T47D (cell line): ENCODE measurements around the gene SAA2.
"Not testable (repeated sequence)": the region's sequence is repeated elsewhere in the genome, so short reads cannot be mapped to it uniquely, and the experiment has no call there.

Experiments used
- DNase-seq, 2 experiments: peaks; one replicate each; pipeline versions ENCODE4 v3.0.0 to v3.0.0-alpha.2; 2011 to 2012; ENCODE audit warnings: low read depth in 1 of 2, low spot score in 1 of 2
- JUND ChIP-seq: IDR thresholded peaks from 2 replicates; pipeline ENCODE4 v1.6.1; 2012; ENCODE audit warnings: low read depth
- in situ Hi-C: cut with HindIII; loops from 2 replicates; pipeline ENCODE4 v1.10.0; 2016; ENCODE audit warnings: low sequenced_read_pairs, low pct_unique_long_range_greater_than_20kb

Gene SAA2

GRCh38 chr11:18264677-18265555 is 16.4 kb upstream of the SAA2 start:
- in situ Hi-C loops: no loop called here
- DNase-seq: no peak
- no peak for TF ChIP-seq JUND

GRCh38 chr11:18264035-18264434 is 15.6 kb upstream of the SAA2 start:
- in situ Hi-C loops: no loop called here

GRCh38 chr11:18262681-18263350 is 14.3 kb upstream of the SAA2 start:
- DNase-seq, in situ Hi-C loops: not testable (repeated sequence)

More at GRCh38 chr11:18264035-18264434, 15.6 kb upstream of the SAA2 start:
- no peak for TF ChIP-seq JUND
- no peak for DNase-seq

GRCh38 chr11:18261721-18262120 is 13.3 kb upstream of the SAA2 start:
- DNase-seq: no peak
- TF ChIP-seq JUND: no peak
- in situ Hi-C loops: no loop called here

DNA sequence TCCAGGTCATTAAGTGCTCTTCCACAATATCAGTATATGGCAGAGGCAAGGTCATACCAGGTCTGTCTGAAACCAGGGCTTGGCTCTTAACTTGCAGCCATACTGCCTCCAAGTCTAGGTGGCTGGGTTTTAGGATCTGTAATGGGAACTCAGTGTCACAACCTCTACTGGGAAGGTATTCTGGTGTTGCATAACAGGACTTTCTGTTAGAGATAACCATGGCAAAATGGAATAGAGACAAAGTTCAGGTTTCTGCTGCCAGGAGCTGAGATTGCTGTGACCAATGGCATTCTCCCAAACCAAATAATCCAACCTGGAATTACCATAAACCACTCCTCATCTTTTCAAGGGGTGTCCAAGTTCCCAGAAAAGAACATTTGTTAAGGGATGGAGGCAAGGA is 10.8 kb upstream of the SAA2 start:
- in situ Hi-C loops: no loop called here
- no peak for DNase-seq
- TF ChIP-seq JUND: no peak

DNA sequence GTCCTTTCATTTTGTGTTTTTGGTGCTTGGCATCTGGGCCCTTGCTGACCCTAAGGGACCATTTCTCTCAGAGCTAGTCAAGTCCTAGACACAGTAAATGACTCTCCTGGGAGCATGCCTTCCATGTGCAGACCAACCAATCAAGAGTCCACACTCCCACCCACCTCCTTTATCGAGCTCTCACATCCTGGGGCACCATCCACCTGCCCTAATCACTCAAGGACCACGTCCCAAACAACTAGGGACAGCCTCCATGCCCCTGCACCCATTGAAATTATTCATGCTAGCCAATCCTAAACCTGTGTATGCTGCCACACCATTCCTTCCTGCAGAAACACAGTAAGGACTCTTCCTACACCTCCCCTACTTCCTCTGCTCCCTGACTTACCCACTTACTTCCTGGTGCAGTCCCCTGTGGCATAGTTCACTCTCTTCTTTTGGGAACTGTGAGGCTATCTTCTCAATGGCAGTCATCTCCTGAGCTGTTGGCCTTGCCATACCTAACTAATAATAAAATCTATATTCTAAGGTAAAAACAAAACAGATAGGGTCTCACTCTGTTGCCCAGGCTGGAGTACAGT is 6.4 kb upstream of the SAA2 start:
- no peak for DNase-seq
- no peak for TF ChIP-seq JUND
- in situ Hi-C loops: no loop called here

DNA sequence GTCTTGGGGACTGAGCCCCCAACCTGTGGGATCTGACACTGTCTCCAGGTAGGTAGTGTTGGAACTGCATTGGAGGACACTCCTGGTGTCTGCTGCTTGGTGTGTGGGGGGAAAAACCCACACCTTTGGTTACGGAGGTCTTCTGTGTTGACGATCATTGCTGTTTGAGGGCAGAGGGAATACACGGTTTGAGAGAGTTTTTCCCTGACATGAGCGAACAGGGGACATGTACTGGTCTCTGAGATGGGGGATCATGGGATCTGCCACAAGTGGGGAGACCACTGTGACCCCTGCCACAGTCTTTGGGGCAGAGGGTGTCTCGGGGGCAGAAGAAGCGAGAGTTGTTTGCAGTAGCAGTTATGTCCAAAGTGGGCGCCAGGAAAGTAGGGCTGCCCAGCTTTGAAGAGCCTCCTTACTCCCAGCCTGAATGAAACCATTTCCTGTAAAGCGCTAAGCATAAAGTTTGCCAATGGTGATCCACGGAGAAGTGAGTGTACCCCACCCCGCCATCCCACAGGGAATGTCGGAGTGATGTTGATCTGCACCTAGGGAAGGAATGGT is 5.4 kb upstream of the SAA2 start:
- no peak for DNase-seq
- in situ Hi-C loops: no loop called here
- TF ChIP-seq JUND: no peak

- in situ Hi-C loops: no loop called here
- TF ChIP-seq JUND: no peak
- peak in 1 of 2 experiments; percentile 6 for DNase-seq
Observed at GRCh38 chr11:18253233-18253632, 4.8 kb upstream of the SAA2 start.

DNA sequence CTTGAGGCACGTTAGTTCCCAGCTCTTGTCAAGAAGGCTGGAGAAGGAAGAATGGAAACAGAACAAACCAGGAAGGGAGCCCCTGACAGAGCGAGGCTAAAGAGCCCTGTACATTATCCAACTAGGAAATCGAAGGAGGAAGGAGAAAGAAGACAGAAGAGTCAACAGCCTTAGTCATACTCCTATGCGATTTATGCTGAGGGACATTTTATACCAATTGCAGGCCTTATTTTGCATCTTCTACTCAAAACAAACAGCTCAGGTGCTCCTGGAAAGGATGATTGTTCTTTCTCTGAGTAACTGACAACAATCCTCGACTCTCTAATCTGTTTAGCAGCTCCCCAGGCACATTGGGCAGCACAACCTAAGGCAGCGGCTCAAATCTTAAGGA is 1.3 kb downstream of the SAA2 start:
- DNase-seq, in situ Hi-C loops: not testable (repeated sequence)

DNA sequence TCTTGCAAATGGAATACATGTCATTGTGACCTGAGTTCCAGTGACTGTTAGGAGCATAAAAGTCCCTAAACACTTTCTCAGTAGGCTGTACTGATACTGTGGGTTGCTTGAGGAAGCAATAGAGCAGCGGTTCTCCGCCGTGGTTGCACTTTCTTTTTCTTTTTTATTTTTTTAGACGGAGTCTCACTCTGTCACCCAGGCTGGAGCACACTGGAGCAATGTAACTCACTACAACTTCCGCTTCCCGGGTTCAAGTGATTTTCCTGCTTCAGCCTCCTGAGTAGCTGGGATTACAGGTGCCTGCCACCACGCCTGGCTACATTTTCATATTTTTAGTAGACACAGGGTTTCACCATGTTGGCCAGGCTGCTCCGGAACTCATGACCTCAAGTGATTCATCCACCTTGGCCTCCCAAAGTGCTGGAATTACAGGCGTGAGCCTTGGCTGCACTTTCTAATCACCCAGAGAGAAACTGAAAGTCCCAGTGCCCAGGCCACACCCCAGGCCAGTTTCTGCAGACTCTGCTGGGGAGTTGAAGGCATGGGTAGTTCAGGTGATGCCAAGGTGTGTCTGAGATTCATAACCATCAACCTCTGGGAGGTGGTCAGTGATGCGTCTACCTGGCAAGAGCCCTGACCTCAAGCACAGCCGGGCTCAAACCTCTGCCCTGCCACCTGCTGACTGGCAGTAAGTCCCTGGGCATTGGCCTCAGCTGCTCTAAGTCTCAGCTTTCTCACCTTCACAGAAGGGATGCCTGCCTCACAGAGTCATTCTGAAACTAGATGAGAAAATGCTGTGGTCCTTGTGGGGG is 1.9 kb downstream of the SAA2 start:
- DNase-seq, in situ Hi-C loops: not testable (repeated sequence)

GRCh38 chr11:18245396-18245795 is 3.1 kb downstream of the SAA2 start:
- TF ChIP-seq JUND: no peak
- in situ Hi-C loops: no loop called here

DNA sequence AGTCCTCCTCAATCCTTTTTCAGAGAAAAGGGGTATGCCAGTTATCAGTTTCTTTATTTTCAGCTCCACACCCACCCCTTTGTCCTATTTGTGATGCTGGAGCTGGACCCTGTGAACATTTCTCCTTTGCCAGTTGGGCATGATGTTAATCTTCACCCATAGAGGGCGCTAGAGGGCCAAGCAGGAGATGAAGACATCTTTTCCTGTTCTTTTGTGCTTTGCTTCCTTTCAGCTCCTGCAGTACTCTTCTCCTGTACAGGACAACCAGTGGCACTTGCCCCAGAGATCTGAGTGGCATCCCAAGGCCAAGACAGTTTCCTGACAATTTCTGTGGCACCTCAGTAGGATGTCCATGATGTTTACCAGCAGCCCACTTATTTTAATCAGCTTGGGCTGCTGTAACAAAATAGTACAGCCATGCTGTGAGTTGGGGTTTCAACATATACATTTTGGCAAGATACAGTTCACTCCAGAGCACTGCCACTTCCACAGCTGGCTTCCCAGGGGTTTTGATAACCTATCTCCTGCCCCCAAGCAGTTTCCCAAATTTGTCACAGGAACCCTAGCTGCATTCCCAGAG is 4.6 kb downstream of the SAA2 start:
- in situ Hi-C loops: no loop called here
- DNase-seq: peak; percentile 15 to 76
- TF ChIP-seq JUND: no peak

More at GRCh38 chr11:18245396-18245795, 3.1 kb downstream of the SAA2 start:
- DNase-seq: no peak
